NOMO-1 treated with DMSO at 0.1 percent for 48 hours (cell line): ENCODE results near the gene RFFL.
A peak's percentile ranks its signal among the peaks of the same experiment; 100 is the strongest.
"Not testable (repeated sequence)": the region's sequence is repeated elsewhere in the genome, so short reads cannot be mapped to it uniquely, and the experiment has no call there.

Source experiments
- DNase-seq: peaks from one replicate; lab custom pipeline; 2025; ENCODE audit not compliant: unreplicated experiment; lab: John Stamatoyannopoulos, UW

Gene RFFL

GRCh38 chr17:35063514-35064223 lies at the start of gene RFFL:
TSS of gene RFFL (minus strand) at chr17:35063707. CDS start at chr17:35026553, 37,154 bp downstream.
- DNase-seq = peak; percentile 99

- not testable (repeated sequence) for DNase-seq
These were observed 47.3 kb upstream of the RFFL start for GRCh38 chr17:35110791-35111190.

- no peak for DNase-seq
These were observed 41.4 kb upstream of the RFFL start for GRCh38 chr17:35104844-35105450.

GRCh38 chr17:35103271-35103670 lies 39.8 kb upstream of the RFFL start:
- DNase-seq = no peak

GRCh38 chr17:35101725-35102124 lies 38.2 kb upstream of the RFFL start:
- no peak for DNase-seq

GRCh38 chr17:35101036-35101435 lies 37.5 kb upstream of the RFFL start:
- no peak for DNase-seq

GRCh38 chr17:35099908-35100307 lies 36.4 kb upstream of the RFFL start:
- DNase-seq = no peak

GRCh38 chr17:35097776-35098175 lies 34.3 kb upstream of the RFFL start:
- DNase-seq = no peak

GRCh38 chr17:35095741-35096140 lies 32.2 kb upstream of the RFFL start:
- no peak for DNase-seq

GRCh38 chr17:35094902-35095301 lies 31.4 kb upstream of the RFFL start:
- DNase-seq = no peak

GRCh38 chr17:35090707-35091106 lies 27.2 kb upstream of the RFFL start:
- not testable (repeated sequence) for DNase-seq

- no peak for DNase-seq
These were observed 26.2 kb upstream of the RFFL start for GRCh38 chr17:35089586-35090296.

- peak; percentile 83 for DNase-seq
These were observed 25.5 kb upstream of the RFFL start for GRCh38 chr17:35088881-35089585.

GRCh38 chr17:35088356-35088880 lies 24.9 kb upstream of the RFFL start:
- DNase-seq = peak; percentile 38

- DNase-seq = peak; percentile 41
These were observed 24.3 kb upstream of the RFFL start for GRCh38 chr17:35087731-35088355.

- no peak for DNase-seq
These were observed 23.5 kb upstream of the RFFL start for GRCh38 chr17:35086931-35087573.

- no peak for DNase-seq
These were observed 22.7 kb upstream of the RFFL start for GRCh38 chr17:35086164-35086563.

- DNase-seq = no peak
These were observed 21.5 kb upstream of the RFFL start for GRCh38 chr17:35084987-35085386.

GRCh38 chr17:35083071-35083470 lies 19.6 kb upstream of the RFFL start:
- DNase-seq = no peak

GRCh38 chr17:35082073-35082657 lies 18.7 kb upstream of the RFFL start:
- peak; percentile 4 for DNase-seq
